NCI-H2171 (cell line): Measurements from ENCODE around the gene NCOA1.
"Not testable (repeated sequence)": the region's sequence is repeated elsewhere in the genome, so short reads cannot be mapped to it uniquely, and the experiment has no call there.

Experiments
- DNase-seq: peaks from one replicate; lab custom pipeline; 2025; lab: John Stamatoyannopoulos, UW

NCOA1 gene

GRCh38 chr2:24540011-24540477 is 49.0 kb downstream of the NCOA1 start:
- no peak for DNase-seq

GRCh38 chr2:24541621-24542020 is 50.6 kb downstream of the NCOA1 start:
- DNase-seq = no peak

GRCh38 chr2:24542269-24542872 is 51.3 kb downstream of the NCOA1 start:
- DNase-seq = no peak

GRCh38 chr2:24543252-24543651 is 52.2 kb downstream of the NCOA1 start:
- DNase-seq = no peak

- DNase-seq = no peak
These were observed 53.5 kb downstream of the NCOA1 start for GRCh38 chr2:24544456-24545115.

- DNase-seq = no peak
These were observed 55.6 kb downstream of the NCOA1 start for GRCh38 chr2:24546669-24547068.

GRCh38 chr2:24548058-24548457 is 57.0 kb downstream of the NCOA1 start:
- no peak for DNase-seq

GRCh38 chr2:24550301-24550700 is 59.2 kb downstream of the NCOA1 start:
- DNase-seq = not testable (repeated sequence)

- no peak for DNase-seq
These were observed 60.0 kb downstream of the NCOA1 start for GRCh38 chr2:24551016-24551415.

- no peak for DNase-seq
These were observed 61.8 kb downstream of the NCOA1 start for GRCh38 chr2:24552836-24553235.

- no peak for DNase-seq
These were observed 67.9 kb downstream of the NCOA1 start for GRCh38 chr2:24558781-24559472.

- no peak for DNase-seq
These were observed 68.5 kb downstream of the NCOA1 start for GRCh38 chr2:24559473-24560113.

- no peak for DNase-seq
These were observed 74.5 kb downstream of the NCOA1 start for GRCh38 chr2:24565537-24565936.

GRCh38 chr2:24566209-24566608 is 75.2 kb downstream of the NCOA1 start:
- no peak for DNase-seq

GRCh38 chr2:24566630-24567029 is 75.6 kb downstream of the NCOA1 start:
- no peak for DNase-seq

- DNase-seq = no peak
These were observed 77.5 kb downstream of the NCOA1 start for GRCh38 chr2:24568551-24568950.

GRCh38 chr2:24569565-24569964 is 78.5 kb downstream of the NCOA1 start:
- DNase-seq = not testable (repeated sequence)

- DNase-seq = no peak
These were observed 79.2 kb downstream of the NCOA1 start for GRCh38 chr2:24570225-24570624.

GRCh38 chr2:24571828-24572442 is 80.9 kb downstream of the NCOA1 start:
- DNase-seq = no peak

- no peak for DNase-seq
These were observed 85.1 kb downstream of the NCOA1 start for GRCh38 chr2:24576146-24576545.

GRCh38 chr2:24576617-24577016 is 85.6 kb downstream of the NCOA1 start:
- DNase-seq = no peak

- no peak for DNase-seq
These were observed 86.4 kb downstream of the NCOA1 start for GRCh38 chr2:24577481-24577880.
